Fibroblast of lung (primary cell): ENCODE data around the gene TNS1. TPM values are rescaled to one million over a fixed set of nuclear protein-coding genes. Genes with fewer than 3 reads are reported as not detected.

Experiments used
- DNase-seq, 2 donors: peaks; one replicate each; pipeline versions ENCODE4 v3.0.0 to v3.0.0-alpha.2; 2010; ENCODE audit warnings: low read depth in 2 of 2
- H2AFZ ChIP-seq: 2 replicates; pipeline ENCODE4 v1.5.1; 2012; ENCODE audit warnings: low read length, control low read depth, inconsistent platforms
- H3K27ac ChIP-seq: 2 replicates; pipeline ENCODE4 v1.5.1; 2011; ENCODE audit warnings: low read length, control low read depth; ENCODE audit not compliant: insufficient read depth
- H3K27me3 ChIP-seq: 2 replicates; pipeline ENCODE4 v1.5.1; 2011; ENCODE audit warnings: mild to moderate bottlenecking, low read length; ENCODE audit not compliant: control insufficient read depth, insufficient read depth
- H3K36me3 ChIP-seq: 2 replicates; pipeline ENCODE4 v1.5.1; 2011; ENCODE audit warnings: low read length; ENCODE audit not compliant: control insufficient read depth, insufficient read depth
- H3K4me1 ChIP-seq: 2 replicates; pipeline ENCODE4 v1.5.1; 2011; ENCODE audit warnings: low read length; ENCODE audit not compliant: control insufficient read depth, insufficient read depth; ENCODE audit errors: extremely low read depth
- H3K4me2 ChIP-seq: 2 replicates; pipeline ENCODE4 v1.5.1; 2011; ENCODE audit warnings: low read length, control low read depth; ENCODE audit not compliant: insufficient read depth; ENCODE audit errors: extremely low read depth
- H3K4me3 ChIP-seq, 4 experiments: fragments of 200-600 bp in 1 of 4; sonication (generic) in 1 of 4; replicated peaks in 1 of 4; 2 replicates each; pipeline ENCODE4 v1.5.1; 2011 to 2016; ENCODE audit warnings: low read length in 4 of 4, low read depth in 3 of 4, mild to moderate bottlenecking in 3 of 4, control low read depth in 2 of 4, inconsistent platforms in 1 of 4, mixed read lengths in 1 of 4; ENCODE audit not compliant: insufficient read depth in 1 of 4; ENCODE audit errors: control extremely low read depth in 1 of 4
- H3K79me2 ChIP-seq: 2 replicates; pipeline ENCODE4 v1.5.1; 2012; ENCODE audit warnings: mild to moderate bottlenecking, low read length, inconsistent platforms; ENCODE audit not compliant: control insufficient read depth, insufficient read depth
- H3K9ac ChIP-seq: 2 replicates; pipeline ENCODE4 v1.5.1; 2011; ENCODE audit warnings: mild to moderate bottlenecking, low read length, control low read depth; ENCODE audit not compliant: insufficient read depth
- H3K9me3 ChIP-seq: 2 replicates; pipeline ENCODE4 v1.5.1; 2012; ENCODE audit warnings: low read depth, low read length; ENCODE audit not compliant: control insufficient read depth, insufficient read depth
- H4K20me1 ChIP-seq: 2 replicates; pipeline ENCODE4 v1.5.1; 2011; ENCODE audit warnings: low read length; ENCODE audit not compliant: control insufficient read depth, insufficient read depth; ENCODE audit errors: extremely low read depth
- CTCF ChIP-seq, 2 donors: IDR thresholded peaks in 1 of 2; conservative IDR thresholded peaks in 1 of 2; 1 replicate in 1 of 2; 2 replicates in 1 of 2; pipeline ENCODE4 v1.5.1; 2011 to 2012; ENCODE audit warnings: low read length in 2 of 2, control low read depth in 1 of 2, inconsistent platforms in 1 of 2, low read depth in 1 of 2, mild to moderate bottlenecking in 1 of 2
- EZH2 ChIP-seq: IDR thresholded peaks from 2 replicates; pipeline ENCODE4 v1.5.1; 2012; ENCODE audit warnings: low read length, control low read depth, mild to moderate bottlenecking; ENCODE audit errors: missing control alignments
- polyA plus RNA-seq, 2 donors: library from polyadenylated mRNA; depleted of rRNA in 1 of 2; stranded (reverse) in 1 of 2; unstranded in 1 of 2; fragments of >200 nt; gene quantifications; 2 replicates each; pipeline ENCODE4 v1.2.1, GENCODE V29; 2011 to 2012; ENCODE audit warnings: missing spikeins in 1 of 2
- total RNA-seq: library from RNA; depleted of rRNA; stranded (reverse); fragments of >200 nt; gene quantifications from 2 replicates; pipeline ENCODE4 v1.2.1, GENCODE V29; 2014

TNS1 gene
- total and polyA plus RNA-seq, 2 donors (not counting 1 experiment from before 2014, with no cell fraction given), result 44.4 to 47.1 TPM

GRCh38 chr2:217842017-217842416 lies 160.8 kb downstream of the TNS1 start:
- peaks cover 8% of the 10 kb centered on the region for H3K4me1 ChIP-seq
- no peak overlapping the region for H3K27ac ChIP-seq
- no peak for DNase-seq
- H3K4me2 ChIP-seq, result no peak overlapping the region
- no peaks in the 10 kb centered on the region for H3K9me3 ChIP-seq
- no peaks in the 10 kb centered on the region for H4K20me1 ChIP-seq
- peaks cover 5% of the 10 kb centered on the region for H3K36me3 ChIP-seq
- H3K27me3 ChIP-seq, result no peaks in the 10 kb centered on the region
- H3K4me3 ChIP-seq, result no peak overlapping the region
- TF ChIP-seq EZH2 (no peak), CTCF (conservative IDR thresholded peaks at IDR 0.05 in 1 of 2, IDR thresholded peaks at IDR 0.05 in 1 of 2; ENCODE audit: low read depth in 1 of 2, low read length in 2 of 2) (no peak)
- H3K79me2 ChIP-seq, result no peaks in the 10 kb centered on the region
- no peak overlapping the region for H3K9ac ChIP-seq
- H2AFZ ChIP-seq, result no peak overlapping the region

GRCh38 chr2:217840522-217840921 lies 162.3 kb downstream of the TNS1 start:
- no peak overlapping the region for H3K4me3 ChIP-seq
- H3K9me3 ChIP-seq, result no peaks in the 10 kb centered on the region
- peaks cover 18% of the 10 kb centered on the region for H3K4me1 ChIP-seq
- no peak overlapping the region for H3K27ac ChIP-seq
- no peaks in the 10 kb centered on the region for H3K27me3 ChIP-seq
- H2AFZ ChIP-seq, result no peak overlapping the region
- TF ChIP-seq CTCF (conservative IDR thresholded peaks at IDR 0.05 in 1 of 2, IDR thresholded peaks at IDR 0.05 in 1 of 2; ENCODE audit: low read depth in 1 of 2, low read length in 2 of 2) (no peak), EZH2 (no peak)
- no peak for DNase-seq
- peaks cover 5% of the 10 kb centered on the region for H3K36me3 ChIP-seq
- no peak overlapping the region for H3K4me2 ChIP-seq
- H4K20me1 ChIP-seq, result no peaks in the 10 kb centered on the region
- no peak overlapping the region for H3K9ac ChIP-seq
- H3K79me2 ChIP-seq, result no peaks in the 10 kb centered on the region

- no peak overlapping the region for H3K4me3 ChIP-seq
- H2AFZ ChIP-seq, result no peak overlapping the region
- H3K9ac ChIP-seq, result no peak overlapping the region
- peaks cover 18% of the 10 kb centered on the region for H3K4me1 ChIP-seq
- H3K27ac ChIP-seq, result no peak overlapping the region
- no peaks in the 10 kb centered on the region for H3K79me2 ChIP-seq
- H3K4me2 ChIP-seq, result no peak overlapping the region
- no peaks in the 10 kb centered on the region for H4K20me1 ChIP-seq
- peaks cover 9% of the 10 kb centered on the region for H3K36me3 ChIP-seq
- TF ChIP-seq EZH2 (no peak), CTCF (conservative IDR thresholded peaks at IDR 0.05 in 1 of 2, IDR thresholded peaks at IDR 0.05 in 1 of 2; ENCODE audit: low read depth in 1 of 2, low read length in 2 of 2) (no peak)
- no peaks in the 10 kb centered on the region for H3K9me3 ChIP-seq
- H3K27me3 ChIP-seq, result no peaks in the 10 kb centered on the region
- DNase-seq, result no peak
These were observed 163.1 kb downstream of the TNS1 start for GRCh38 chr2:217839750-217840107.
